OCI-LY1 (cell line): Measurements from ENCODE around the gene SV2C.

Experiments
- H2AFZ ChIP-seq: fragments of 200-600 bp; sonication (generic), shearing (Covaris generic); 2 replicates; pipeline ENCODE4 v1.6.0; 2014; ENCODE audit warnings: antibody characterized with exemption, mild to moderate bottlenecking, low read length
- H3F3A ChIP-seq: fragments of 200-600 bp; sonication (generic), shearing (Covaris generic); 2 replicates; pipeline ENCODE4 v1.6.0; 2014; ENCODE audit warnings: mild to moderate bottlenecking, antibody characterized with exemption, low read length, moderate library complexity; ENCODE audit not compliant: insufficient read depth
- H3K27ac ChIP-seq: fragments of 200-600 bp; sonication (generic); 2 replicates; pipeline ENCODE4 v1.5.1; 2014; ENCODE audit warnings: low read length, mixed run types, mild to moderate bottlenecking, low read depth; ENCODE audit not compliant: poor library complexity, severe bottlenecking
- H3K27me3 ChIP-seq: fragments of 200-600 bp; sonication (generic); 2 replicates; pipeline ENCODE4 v1.6.0; 2014; ENCODE audit warnings: antibody characterized with exemption, mild to moderate bottlenecking, low read length, moderate library complexity; ENCODE audit not compliant: insufficient read depth
- H3K36me3 ChIP-seq: fragments of 200-600 bp; sonication (generic); 2 replicates; pipeline ENCODE4 v1.6.1; 2014; ENCODE audit warnings: mild to moderate bottlenecking, antibody characterized with exemption, low read length, moderate library complexity, mixed read lengths; ENCODE audit not compliant: insufficient read depth
- H3K4me1 ChIP-seq: fragments of 200-600 bp; sonication (generic); 2 replicates; pipeline ENCODE4 v1.5.1; 2014; ENCODE audit warnings: mild to moderate bottlenecking, low read length, moderate library complexity; ENCODE audit not compliant: insufficient read depth, severe bottlenecking
- H3K4me2 ChIP-seq: fragments of 200-600 bp; sonication (generic), shearing (Covaris generic); 2 replicates; pipeline ENCODE4 v1.6.1; 2014; ENCODE audit warnings: low read length
- H3K4me3 ChIP-seq: fragments of 200-600 bp; sonication (generic); 2 replicates; pipeline ENCODE4 v1.5.1; 2014; ENCODE audit warnings: low read length, low read depth, mild to moderate bottlenecking, mixed read lengths; ENCODE audit not compliant: poor library complexity, severe bottlenecking
- H3K79me2 ChIP-seq: fragments of 200-600 bp; shearing (Covaris generic); 2 replicates; pipeline ENCODE4 v1.6.1; 2016; ENCODE audit warnings: mixed run types, low read length, mixed read lengths; ENCODE audit not compliant: insufficient read depth
- H3K9ac ChIP-seq: fragments of 200-600 bp; sonication (generic), shearing (Covaris generic); 2 replicates; pipeline ENCODE4 v1.6.1; 2014; ENCODE audit warnings: mild to moderate bottlenecking, low read length, mixed read lengths
- H3K9me2 ChIP-seq: fragments of 200-600 bp; sonication (generic), shearing (Covaris generic); 2 replicates; pipeline ENCODE4 v1.6.1; 2014; ENCODE audit warnings: low read depth, mild to moderate bottlenecking, low read length, mixed read lengths
- H3K9me3 ChIP-seq: fragments of 200-600 bp; shearing (Covaris generic); 2 replicates; pipeline ENCODE4 v1.6.1; 2014; ENCODE audit warnings: low read length, mixed read lengths
- H4K20me1 ChIP-seq: fragments of 200-600 bp; sonication (generic), shearing (Covaris generic); 2 replicates; pipeline ENCODE4 v1.6.0; 2016; ENCODE audit warnings: mild to moderate bottlenecking, low read length; ENCODE audit not compliant: insufficient read depth
- EZH2 ChIP-seq: fragments of 200-600 bp; sonication (generic), shearing (Covaris generic); IDR thresholded peaks from 2 replicates; pipeline ENCODE4 v1.8.0; 2017; ENCODE audit warnings: borderline replicate concordance, mixed run types, mild to moderate bottlenecking, antibody characterized with exemption, low read length, moderate library complexity, mixed read lengths
- TF ChIP-seq, protein P1 (sequence below): fragments of 200-600 bp; sonication (generic), shearing (Covaris generic); IDR thresholded peaks from 2 replicates; pipeline ENCODE4 v1.5.1; 2017; ENCODE audit warnings: mild to moderate bottlenecking, antibody characterized with exemption, low read length, moderate library complexity, mixed read lengths

SV2C gene

DNA sequence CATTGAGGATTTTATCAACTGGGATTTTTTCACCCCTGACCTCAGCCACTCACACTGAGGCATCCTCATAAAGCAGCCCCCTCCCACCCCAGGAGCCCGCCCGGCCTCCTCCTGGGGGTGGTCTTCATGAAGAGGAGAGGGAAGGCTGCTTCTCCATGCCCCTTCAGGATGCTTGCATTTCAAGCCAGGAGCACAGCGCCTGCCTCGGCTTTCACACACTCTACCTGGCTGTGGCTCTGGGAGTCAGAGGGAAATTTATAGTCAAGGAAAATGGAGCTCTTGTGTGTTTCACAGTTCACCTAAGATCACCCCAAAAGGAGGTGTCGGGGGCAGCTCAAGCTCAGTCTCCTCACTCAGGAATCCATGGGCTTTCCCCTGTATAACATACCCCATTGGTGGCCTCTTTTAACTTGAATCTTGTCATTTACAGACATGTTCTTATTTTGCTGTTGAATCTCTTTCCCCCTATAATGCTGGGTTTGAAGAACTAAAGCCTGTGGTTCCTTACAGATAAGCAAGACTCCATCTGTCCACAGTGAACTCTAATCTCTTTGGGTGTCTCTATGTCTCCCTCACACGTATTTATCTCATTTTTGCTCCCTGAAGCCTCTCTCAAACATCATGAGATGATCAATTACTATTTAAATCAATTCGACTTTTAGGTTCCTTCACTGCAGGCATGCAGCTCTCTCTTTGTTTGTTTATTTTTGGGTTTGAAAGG is 297.3 kb downstream of the SV2C start:
- Histone ChIP-seq H2AFZ (no peak overlapping the region), H3K36me3 (no peaks in the 10 kb centered on the region), H3K4me3 (no peak overlapping the region), H3K4me1 (peaks cover 4% of the 10 kb centered on the region), H3K9me3 (no peaks in the 10 kb centered on the region), H3F3A (no peaks in the 10 kb centered on the region), H3K4me2 (no peak overlapping the region), H4K20me1 (no peaks in the 10 kb centered on the region), H3K9me2 (no peaks in the 10 kb centered on the region), H3K9ac (no peak overlapping the region), H3K27me3 (no peaks in the 10 kb centered on the region), H3K79me2 (no peaks in the 10 kb centered on the region), H3K27ac (no peak overlapping the region)
- TF ChIP-seq, protein P1, sequence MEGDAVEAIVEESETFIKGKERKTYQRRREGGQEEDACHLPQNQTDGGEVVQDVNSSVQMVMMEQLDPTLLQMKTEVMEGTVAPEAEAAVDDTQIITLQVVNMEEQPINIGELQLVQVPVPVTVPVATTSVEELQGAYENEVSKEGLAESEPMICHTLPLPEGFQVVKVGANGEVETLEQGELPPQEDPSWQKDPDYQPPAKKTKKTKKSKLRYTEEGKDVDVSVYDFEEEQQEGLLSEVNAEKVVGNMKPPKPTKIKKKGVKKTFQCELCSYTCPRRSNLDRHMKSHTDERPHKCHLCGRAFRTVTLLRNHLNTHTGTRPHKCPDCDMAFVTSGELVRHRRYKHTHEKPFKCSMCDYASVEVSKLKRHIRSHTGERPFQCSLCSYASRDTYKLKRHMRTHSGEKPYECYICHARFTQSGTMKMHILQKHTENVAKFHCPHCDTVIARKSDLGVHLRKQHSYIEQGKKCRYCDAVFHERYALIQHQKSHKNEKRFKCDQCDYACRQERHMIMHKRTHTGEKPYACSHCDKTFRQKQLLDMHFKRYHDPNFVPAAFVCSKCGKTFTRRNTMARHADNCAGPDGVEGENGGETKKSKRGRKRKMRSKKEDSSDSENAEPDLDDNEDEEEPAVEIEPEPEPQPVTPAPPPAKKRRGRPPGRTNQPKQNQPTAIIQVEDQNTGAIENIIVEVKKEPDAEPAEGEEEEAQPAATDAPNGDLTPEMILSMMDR = no peak
- TF ChIP-seq EZH2 = no peak

GRCh38 chr5:76383126-76383832 is 300.1 kb downstream of the SV2C start:
- Histone ChIP-seq H3K4me2 (no peak overlapping the region), H3K36me3 (no peaks in the 10 kb centered on the region)
- TF ChIP-seq EZH2 = no peak
- TF ChIP-seq, protein P1 = no peak

GRCh38 chr5:76384189-76384588 is 301.0 kb downstream of the SV2C start:
- Histone ChIP-seq H3K79me2 (no peaks in the 10 kb centered on the region), H3K9me3 (no peaks in the 10 kb centered on the region), H3F3A (no peaks in the 10 kb centered on the region), H3K36me3 (no peaks in the 10 kb centered on the region), H4K20me1 (no peaks in the 10 kb centered on the region), H3K4me1 (peaks cover 2% of the 10 kb centered on the region), H3K4me2 (no peak overlapping the region), H3K4me3 (no peak overlapping the region), H3K9ac (no peak overlapping the region), H3K9me2 (no peaks in the 10 kb centered on the region), H2AFZ (no peak overlapping the region), H3K27me3 (no peaks in the 10 kb centered on the region), H3K27ac (no peak overlapping the region)
- no peak for TF ChIP-seq EZH2
- TF ChIP-seq, protein P1 = no peak

More at GRCh38 chr5:76383126-76383832, 300.1 kb downstream of the SV2C start:
- H3K4me1 ChIP-seq = peaks cover 4% of the 10 kb centered on the region
- no peaks in the 10 kb centered on the region for H3K9me2 ChIP-seq
- no peaks in the 10 kb centered on the region for H3K27me3 ChIP-seq
- no peak overlapping the region for H2AFZ ChIP-seq
- H3K9ac ChIP-seq = no peak overlapping the region
- no peaks in the 10 kb centered on the region for H4K20me1 ChIP-seq
- H3K79me2 ChIP-seq = no peaks in the 10 kb centered on the region
- H3K27ac ChIP-seq = no peak overlapping the region
- H3K9me3 ChIP-seq = no peaks in the 10 kb centered on the region
- H3F3A ChIP-seq = no peaks in the 10 kb centered on the region
- no peak overlapping the region for H3K4me3 ChIP-seq
